Stomach (tissue), 4 donors: Measurements from ENCODE around the gene USP37.

Source experiments
- CTCF ChIP-seq, 7 experiments: fragments of 450-650 bp in 4 of 7; fragments of 200-600 bp in 3 of 7; sonication (generic) in 3 of 7; IDR thresholded peaks; one replicate each; pipeline ENCODE4 v1.5.1; 2016 to 2019; ENCODE audit warnings: antibody characterized with exemption in 7 of 7, control low read depth in 2 of 7, mild to moderate bottlenecking in 1 of 7
- POLR2A ChIP-seq, 4 donors: fragments of 450-650 bp; IDR thresholded peaks; one replicate each; pipeline ENCODE4 v1.6.1; 2016; ENCODE audit warnings: antibody characterized with exemption in 4 of 4, control low read depth in 2 of 4, mild to moderate bottlenecking in 1 of 4, moderate library complexity in 1 of 4

- TF ChIP-seq CTCF (IDR thresholded peaks at IDR 0.05) = no peak
- no peak for TF ChIP-seq POLR2A (IDR thresholded peaks at IDR 0.05)
These were observed 116.1 kb downstream of the USP37 start for GRCh38 chr2:218452079-218452478.
